CD4-positive, CD25-positive, alpha-beta regulatory T cell (primary cell): Measurements from ENCODE around the gene COL9A3. TPM values are rescaled to one million over a fixed set of nuclear protein-coding genes. Genes with fewer than 3 reads are reported as not detected.
A peak's percentile ranks its signal among the peaks of the same experiment; 100 is the strongest.

Experiments used
- ATAC-seq, 2 donors: fragments of 150-1000 bp; cut with Tn5 transposase; one replicate each; pipeline ENCODE4 v1.10.0; 2021; ENCODE audit warnings: low read depth in 2 of 2, moderate number of reproducible peaks in 2 of 2, moderate library complexity in 1 of 2
- DNase-seq, 3 donors: peaks; one replicate each; pipeline versions ENCODE4 v3.0.0 to v3.0.0-alpha.2; 2012 to 2022; ENCODE audit warnings: mixed read lengths in 1 of 3
- H3K27ac ChIP-seq: one replicate; pipeline ENCODE4 v1.7.0; 2013; ENCODE audit warnings: mild to moderate bottlenecking, low read length; ENCODE audit not compliant: insufficient read depth, poor library complexity, severe bottlenecking
- H3K27me3 ChIP-seq: one replicate; pipeline ENCODE4 v1.7.0; 2013; ENCODE audit warnings: low read length; ENCODE audit not compliant: control insufficient read depth, insufficient read depth
- H3K36me3 ChIP-seq: one replicate; pipeline ENCODE4 v1.7.0; 2013; ENCODE audit warnings: mild to moderate bottlenecking, low read length, moderate library complexity; ENCODE audit not compliant: control insufficient read depth, insufficient read depth
- H3K4me1 ChIP-seq: 2 replicates; pipeline ENCODE4 v1.7.0; 2013; ENCODE audit warnings: mild to moderate bottlenecking, low read length; ENCODE audit not compliant: insufficient read depth, control insufficient read depth, poor library complexity, severe bottlenecking
- H3K4me3 ChIP-seq: one replicate; pipeline ENCODE4 v1.7.0; 2013; ENCODE audit warnings: low read depth, mild to moderate bottlenecking, low read length, moderate library complexity
- H3K9me3 ChIP-seq, 2 experiments: 1 replicate in 1 of 2; 2 replicates in 1 of 2; pipeline ENCODE4 v1.7.0; 2013; ENCODE audit warnings: low read length in 2 of 2, mild to moderate bottlenecking in 1 of 2, moderate library complexity in 1 of 2; ENCODE audit not compliant: control insufficient read depth in 2 of 2
- H3K27ac Mint-ChIP-seq, 3 donors: one replicate each; pipeline ENCODE4 v1.8.0; 2020 to 2022; ENCODE audit warnings: mild to moderate bottlenecking in 3 of 3, mixed read lengths in 3 of 3, moderate library complexity in 2 of 3
- H3K27me3 Mint-ChIP-seq: one replicate; pipeline ENCODE4 v1.8.0; 2022; ENCODE audit warnings: mild to moderate bottlenecking, mixed read lengths
- H3K36me3 Mint-ChIP-seq: one replicate; pipeline ENCODE4 v1.8.0; 2020; ENCODE audit warnings: mixed read lengths
- H3K4me1 Mint-ChIP-seq, 4 donors: one replicate each; pipeline ENCODE4 v1.8.0; 2020 to 2022; ENCODE audit warnings: mixed read lengths in 4 of 4, mild to moderate bottlenecking in 1 of 4
- H3K4me3 Mint-ChIP-seq, 4 donors: one replicate each; pipeline ENCODE4 v1.8.0; 2020 to 2022; ENCODE audit warnings: mild to moderate bottlenecking in 4 of 4, mixed read lengths in 4 of 4, moderate library complexity in 3 of 4
- H3K9me3 Mint-ChIP-seq, 7 donors: one replicate each; pipeline ENCODE4 v1.8.0; 2020 to 2022; ENCODE audit warnings: mixed read lengths in 7 of 7, mild to moderate bottlenecking in 3 of 7, moderate library complexity in 2 of 7
- polyA plus RNA-seq, 4 donors: library from polyadenylated mRNA; unstranded; fragments of 300-500 nt; fragmentation: Illumina TruSeq; gene quantifications; one replicate each; pipeline ENCODE4 v1.2.3, GENCODE V29; 2021
- total RNA-seq: library from RNA; stranded (reverse); gene quantifications from one replicate; pipeline ENCODE4 v1.2.3, GENCODE V29; 2022

Gene COL9A3
- total and polyA plus RNA-seq, 5 donors from 2014 or later = not detected

GRCh38 chr20:62795023-62795761 is 21.7 kb upstream of the COL9A3 start:
- peak overlapping the region; percentile 89 to 94 (median 92) for H3K4me3 Mint-ChIP-seq
- peak overlapping the region; percentile 95 to 98 (median 97) for H3K27ac Mint-ChIP-seq
- H3K4me3 ChIP-seq = peak overlapping the region; percentile 72
- H3K4me1 Mint-ChIP-seq = peaks cover 0 to 60% (median 24%) of the 10 kb centered on the region in 4 donors
- ATAC-seq (no peak), DNase-seq (peak; percentile 58 to 70 (median 67))
- H3K9me3 Mint-ChIP-seq = no peaks in the 10 kb centered on the region
- H3K27ac ChIP-seq = peak overlapping the region; percentile 89
- H3K36me3 Mint-ChIP-seq = peaks cover 19% of the 10 kb centered on the region
- no peaks in the 10 kb centered on the region for H3K9me3 ChIP-seq
- peaks cover 11% of the 10 kb centered on the region for H3K36me3 ChIP-seq
- peaks cover 21% of the 10 kb centered on the region for H3K27me3 Mint-ChIP-seq
- H3K27me3 ChIP-seq = no peaks in the 10 kb centered on the region
- peaks cover 46% of the 10 kb centered on the region for H3K4me1 ChIP-seq

GRCh38 chr20:62796699-62797491 is 20.0 kb upstream of the COL9A3 start:
- peaks cover 21% of the 10 kb centered on the region for H3K36me3 Mint-ChIP-seq
- H3K9me3 Mint-ChIP-seq = no peaks in the 10 kb centered on the region
- peak overlapping the region in 2 of 3 donors; percentile 42 to 69 for H3K27ac Mint-ChIP-seq
- H3K4me3 Mint-ChIP-seq = peak overlapping the region; percentile 77 to 88 (median 84)
- Histone ChIP-seq H3K36me3 (peaks cover 11% of the 10 kb centered on the region), H3K4me3 (no peak overlapping the region), H3K9me3 (no peaks in the 10 kb centered on the region), H3K27ac (peak overlapping the region; percentile 89), H3K4me1 (peaks cover 42% of the 10 kb centered on the region), H3K27me3 (no peaks in the 10 kb centered on the region)
- H3K4me1 Mint-ChIP-seq = peaks cover 0 to 52% (median 18%) of the 10 kb centered on the region in 4 donors
- DNase-seq (no peak), ATAC-seq (no peak)
- H3K27me3 Mint-ChIP-seq = peaks cover 14% of the 10 kb centered on the region

GRCh38 chr20:62797671-62798532 is 18.9 kb upstream of the COL9A3 start:
- H3K9me3 ChIP-seq = no peaks in the 10 kb centered on the region
- H3K4me3 Mint-ChIP-seq = peak overlapping the region; percentile 79 to 88 (median 84)
- H3K4me1 ChIP-seq = peaks cover 40% of the 10 kb centered on the region
- H3K36me3 ChIP-seq = peaks cover 11% of the 10 kb centered on the region
- peaks cover 21% of the 10 kb centered on the region for H3K36me3 Mint-ChIP-seq
- no peaks in the 10 kb centered on the region for H3K27me3 ChIP-seq
- no peak for DNase-seq
- peaks cover 14% of the 10 kb centered on the region for H3K27me3 Mint-ChIP-seq
- peak overlapping the region; percentile 23 for H3K27ac ChIP-seq
- peak overlapping the region in 2 of 3 donors; percentile 36 to 42 for H3K27ac Mint-ChIP-seq
- peaks cover 0 to 43% (median 18%) of the 10 kb centered on the region in 4 donors for H3K4me1 Mint-ChIP-seq
- no peaks in the 10 kb centered on the region for H3K9me3 Mint-ChIP-seq
- no peak for ATAC-seq
- H3K4me3 ChIP-seq = no peak overlapping the region

- H3K9me3 Mint-ChIP-seq = no peaks in the 10 kb centered on the region
- H3K4me1 ChIP-seq = peaks cover 33% of the 10 kb centered on the region
- peaks cover 23% of the 10 kb centered on the region for H3K36me3 Mint-ChIP-seq
- peaks cover 0 to 38% (median 19%) of the 10 kb centered on the region in 4 donors for H3K4me1 Mint-ChIP-seq
- no peak overlapping the region for H3K27ac Mint-ChIP-seq
- peaks cover 11% of the 10 kb centered on the region for H3K36me3 ChIP-seq
- no peak overlapping the region for H3K27ac ChIP-seq
- peaks cover 17% of the 10 kb centered on the region for H3K27me3 Mint-ChIP-seq
- no peaks in the 10 kb centered on the region for H3K9me3 ChIP-seq
- peak overlapping the region in 1 of 4 donors; percentile 88 for H3K4me3 Mint-ChIP-seq
- no peak for DNase-seq
- H3K27me3 ChIP-seq = no peaks in the 10 kb centered on the region
- ATAC-seq = no peak
- H3K4me3 ChIP-seq = no peak overlapping the region
Observed at GRCh38 chr20:62799036-62799435, 17.8 kb upstream of the COL9A3 start.

GRCh38 chr20:62799459-62799858 is 17.4 kb upstream of the COL9A3 start:
- H3K27me3 ChIP-seq = no peaks in the 10 kb centered on the region
- H3K36me3 ChIP-seq = peaks cover 11% of the 10 kb centered on the region
- H3K27ac Mint-ChIP-seq = no peak overlapping the region
- H3K27ac ChIP-seq = no peak overlapping the region
- H3K9me3 ChIP-seq = no peaks in the 10 kb centered on the region
- H3K4me3 Mint-ChIP-seq = peak overlapping the region in 1 of 4 donors; percentile 71
- peaks cover 36% of the 10 kb centered on the region for H3K4me1 ChIP-seq
- no peaks in the 10 kb centered on the region for H3K9me3 Mint-ChIP-seq
- H3K36me3 Mint-ChIP-seq = peaks cover 25% of the 10 kb centered on the region
- DNase-seq = no peak
- H3K4me1 Mint-ChIP-seq = peaks cover 0 to 40% (median 18%) of the 10 kb centered on the region in 4 donors
- no peak overlapping the region for H3K4me3 ChIP-seq
- ATAC-seq = no peak
- peaks cover 19% of the 10 kb centered on the region for H3K27me3 Mint-ChIP-seq

GRCh38 chr20:62799873-62800272 is 17.0 kb upstream of the COL9A3 start:
- no peaks in the 10 kb centered on the region for H3K27me3 ChIP-seq
- no peak overlapping the region for H3K27ac ChIP-seq
- peak overlapping the region in 1 of 4 donors; percentile 71 for H3K4me3 Mint-ChIP-seq
- no peak overlapping the region for H3K27ac Mint-ChIP-seq
- DNase-seq = no peak
- H3K27me3 Mint-ChIP-seq = peaks cover 15% of the 10 kb centered on the region
- peaks cover 25% of the 10 kb centered on the region for H3K36me3 Mint-ChIP-seq
- H3K9me3 ChIP-seq = no peaks in the 10 kb centered on the region
- no peak for ATAC-seq
- H3K36me3 ChIP-seq = peaks cover 11% of the 10 kb centered on the region
- H3K9me3 Mint-ChIP-seq = no peaks in the 10 kb centered on the region
- H3K4me3 ChIP-seq = no peak overlapping the region
- H3K4me1 ChIP-seq = peaks cover 32% of the 10 kb centered on the region
- peaks cover 0 to 39% (median 16%) of the 10 kb centered on the region in 4 donors for H3K4me1 Mint-ChIP-seq
